Heart left ventricle (tissue), 13 donors: ENCODE data around the gene TTC7B.

Source experiments
- POLR2A ChIP-seq, 2 donors: fragments of 450-650 bp; IDR thresholded peaks; one replicate each; pipeline ENCODE4 v1.6.1; 2017; ENCODE audit warnings: antibody characterized with exemption in 2 of 2, mild to moderate bottlenecking in 2 of 2, moderate library complexity in 2 of 2
- TF ChIP-seq, protein P1 (sequence below), 12 donors: fragments of 200-600 bp; sonication (generic) in 4 of 12; IDR thresholded peaks; one replicate each; pipeline versions ENCODE4 v1.5.0 to v1.8.0; 2018 to 2022; ENCODE audit warnings: antibody characterized with exemption in 12 of 12, mild to moderate bottlenecking in 5 of 12
- donor health status: ischemic (EF 13 %, LVEDD 7.1; RV severe dilation, severe dysfunction).
- donor health status: DM: no; HTN: yes; CAD: no.
- donor health status: DM: no; HTN: no; CAD: no.
- donor health status: ischemic (EF 25% LVEDD 6.9; RV normal size, moderate dysfunction).
- donor health status: ischemic (EF 25% LVEDD 5.7; RV mildly dilated, moderate dysfunction).
- donor health status: ischemic (EF 35%, LVEDD 5.7; RV mildly dilated, moderate dysfunction).
- donor health status: nonischemic (EF 11% LVEDD 7.7; RV severe dilation, severe dysfunction).
- donor health status: DM: yes; HTN: yes; CAD: no.
- donor health status: PGD.
- donor health status: ischemic (EF 29% LVEDD 5.4; RV normal size, mild dysfunction).
- donor health status: nonischemic (EF 23%, LVEDD 6.1; RV moderate dilation, normal function).

DNA sequence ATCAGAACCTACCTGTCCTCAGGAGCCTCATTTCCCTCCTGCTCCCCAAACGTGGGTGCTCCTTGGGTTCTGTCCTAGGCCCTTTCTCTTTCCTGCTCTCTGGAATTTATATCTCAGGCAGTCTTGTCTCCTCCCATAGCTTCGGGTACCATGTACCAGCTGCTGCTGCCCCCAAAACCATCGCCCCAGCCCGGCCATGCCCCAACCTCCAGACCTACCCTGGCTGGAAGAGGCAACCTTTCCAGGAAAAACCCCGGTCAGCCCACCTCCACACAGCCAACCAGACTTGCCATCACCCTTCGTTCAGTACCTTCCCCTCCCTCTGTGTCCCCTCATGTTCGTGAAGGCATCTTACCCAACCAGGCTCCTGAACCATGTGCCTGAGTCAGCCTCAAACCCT lies 254.3 kb downstream of the TTC7B start:
- TF ChIP-seq, protein P1, sequence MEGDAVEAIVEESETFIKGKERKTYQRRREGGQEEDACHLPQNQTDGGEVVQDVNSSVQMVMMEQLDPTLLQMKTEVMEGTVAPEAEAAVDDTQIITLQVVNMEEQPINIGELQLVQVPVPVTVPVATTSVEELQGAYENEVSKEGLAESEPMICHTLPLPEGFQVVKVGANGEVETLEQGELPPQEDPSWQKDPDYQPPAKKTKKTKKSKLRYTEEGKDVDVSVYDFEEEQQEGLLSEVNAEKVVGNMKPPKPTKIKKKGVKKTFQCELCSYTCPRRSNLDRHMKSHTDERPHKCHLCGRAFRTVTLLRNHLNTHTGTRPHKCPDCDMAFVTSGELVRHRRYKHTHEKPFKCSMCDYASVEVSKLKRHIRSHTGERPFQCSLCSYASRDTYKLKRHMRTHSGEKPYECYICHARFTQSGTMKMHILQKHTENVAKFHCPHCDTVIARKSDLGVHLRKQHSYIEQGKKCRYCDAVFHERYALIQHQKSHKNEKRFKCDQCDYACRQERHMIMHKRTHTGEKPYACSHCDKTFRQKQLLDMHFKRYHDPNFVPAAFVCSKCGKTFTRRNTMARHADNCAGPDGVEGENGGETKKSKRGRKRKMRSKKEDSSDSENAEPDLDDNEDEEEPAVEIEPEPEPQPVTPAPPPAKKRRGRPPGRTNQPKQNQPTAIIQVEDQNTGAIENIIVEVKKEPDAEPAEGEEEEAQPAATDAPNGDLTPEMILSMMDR (IDR thresholded peaks at IDR 0.05) = no peak
- TF ChIP-seq POLR2A (IDR thresholded peaks at IDR 0.05) = no peak
